ENCODE data around the gene KRTAP19-1.

DNA sequence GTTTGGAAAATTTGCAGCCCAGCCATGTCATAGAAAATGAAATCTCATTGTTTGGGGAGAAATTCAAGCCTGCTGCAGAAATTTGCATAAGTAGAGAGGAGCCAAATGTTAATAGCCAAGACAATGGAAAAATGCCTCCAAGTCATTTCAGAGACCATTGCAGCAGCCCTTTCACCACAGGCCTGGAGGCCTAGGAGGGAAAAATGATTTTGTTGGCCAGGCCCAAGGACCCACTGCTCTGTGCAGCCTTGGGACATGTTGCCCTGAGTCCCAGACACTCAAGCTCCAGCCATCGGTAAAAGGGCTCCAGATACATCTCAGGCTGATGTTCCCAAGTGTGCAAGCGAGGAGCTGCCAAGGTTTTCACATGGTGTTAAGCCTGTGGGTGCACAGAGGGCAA is 6.0 kb upstream of the KRTAP19-1 start:
- no peak for TF ChIP-seq POLR2A (IDR thresholded peaks at IDR 0.05)
- TF ChIP-seq, protein P1, sequence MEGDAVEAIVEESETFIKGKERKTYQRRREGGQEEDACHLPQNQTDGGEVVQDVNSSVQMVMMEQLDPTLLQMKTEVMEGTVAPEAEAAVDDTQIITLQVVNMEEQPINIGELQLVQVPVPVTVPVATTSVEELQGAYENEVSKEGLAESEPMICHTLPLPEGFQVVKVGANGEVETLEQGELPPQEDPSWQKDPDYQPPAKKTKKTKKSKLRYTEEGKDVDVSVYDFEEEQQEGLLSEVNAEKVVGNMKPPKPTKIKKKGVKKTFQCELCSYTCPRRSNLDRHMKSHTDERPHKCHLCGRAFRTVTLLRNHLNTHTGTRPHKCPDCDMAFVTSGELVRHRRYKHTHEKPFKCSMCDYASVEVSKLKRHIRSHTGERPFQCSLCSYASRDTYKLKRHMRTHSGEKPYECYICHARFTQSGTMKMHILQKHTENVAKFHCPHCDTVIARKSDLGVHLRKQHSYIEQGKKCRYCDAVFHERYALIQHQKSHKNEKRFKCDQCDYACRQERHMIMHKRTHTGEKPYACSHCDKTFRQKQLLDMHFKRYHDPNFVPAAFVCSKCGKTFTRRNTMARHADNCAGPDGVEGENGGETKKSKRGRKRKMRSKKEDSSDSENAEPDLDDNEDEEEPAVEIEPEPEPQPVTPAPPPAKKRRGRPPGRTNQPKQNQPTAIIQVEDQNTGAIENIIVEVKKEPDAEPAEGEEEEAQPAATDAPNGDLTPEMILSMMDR (IDR thresholded peaks at IDR 0.05): no peak

Measured in esophagus squamous epithelium (tissue), 4 donors.